Measurements from ENCODE around the gene OR1C1.

Gene OR1C1

DNA sequence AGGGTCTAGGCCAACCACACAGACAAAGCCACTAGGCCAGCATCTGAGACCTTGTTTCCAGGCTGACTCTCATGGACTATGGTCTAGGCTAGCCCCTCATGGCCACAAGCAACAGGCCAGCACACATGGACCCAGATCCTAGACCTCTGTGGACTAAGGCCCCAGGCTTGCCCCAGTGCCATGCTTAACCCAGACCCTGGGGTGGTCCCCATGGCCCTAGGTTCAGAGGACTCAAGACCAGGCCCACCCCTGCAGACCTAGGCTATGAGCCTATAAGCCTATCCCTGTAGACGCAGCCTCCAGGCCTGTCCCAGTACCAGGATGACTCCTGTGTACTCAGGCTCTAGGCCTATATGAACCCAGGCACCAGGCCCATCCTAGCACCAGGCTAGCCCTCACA lies 10.5 kb downstream of the OR1C1 start:
- H3K9ac ChIP-seq (ENCODE audit: low read length), result no peak overlapping the region
- H3K9me2 ChIP-seq (replicated peaks; ENCODE audit: insufficient read depth, low read length), result no peaks in the 10 kb centered on the region
- no peaks in the 10 kb centered on the region for H4K20me1 ChIP-seq (ENCODE audit: insufficient read depth, low read length)
- no peak overlapping the region for H3K27ac ChIP-seq (ENCODE audit: low read length)
- no peaks in the 10 kb centered on the region for H3K36me3 ChIP-seq (replicated peaks; ENCODE audit: insufficient read depth, low read length)
- no peaks in the 10 kb centered on the region for H3K9me3 ChIP-seq (replicated peaks; ENCODE audit: insufficient read depth, low read length)
- TF ChIP-seq EZH2 (optimal IDR thresholded peaks at IDR 0.05; ENCODE audit: low read depth, low read length) (no peak), EZH2phosphoT487 (IDR thresholded peaks at IDR 0.05; ENCODE audit: low read length) (no peak)
- TF ChIP-seq, protein P1, sequence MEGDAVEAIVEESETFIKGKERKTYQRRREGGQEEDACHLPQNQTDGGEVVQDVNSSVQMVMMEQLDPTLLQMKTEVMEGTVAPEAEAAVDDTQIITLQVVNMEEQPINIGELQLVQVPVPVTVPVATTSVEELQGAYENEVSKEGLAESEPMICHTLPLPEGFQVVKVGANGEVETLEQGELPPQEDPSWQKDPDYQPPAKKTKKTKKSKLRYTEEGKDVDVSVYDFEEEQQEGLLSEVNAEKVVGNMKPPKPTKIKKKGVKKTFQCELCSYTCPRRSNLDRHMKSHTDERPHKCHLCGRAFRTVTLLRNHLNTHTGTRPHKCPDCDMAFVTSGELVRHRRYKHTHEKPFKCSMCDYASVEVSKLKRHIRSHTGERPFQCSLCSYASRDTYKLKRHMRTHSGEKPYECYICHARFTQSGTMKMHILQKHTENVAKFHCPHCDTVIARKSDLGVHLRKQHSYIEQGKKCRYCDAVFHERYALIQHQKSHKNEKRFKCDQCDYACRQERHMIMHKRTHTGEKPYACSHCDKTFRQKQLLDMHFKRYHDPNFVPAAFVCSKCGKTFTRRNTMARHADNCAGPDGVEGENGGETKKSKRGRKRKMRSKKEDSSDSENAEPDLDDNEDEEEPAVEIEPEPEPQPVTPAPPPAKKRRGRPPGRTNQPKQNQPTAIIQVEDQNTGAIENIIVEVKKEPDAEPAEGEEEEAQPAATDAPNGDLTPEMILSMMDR (IDR thresholded peaks at IDR 0.05; ENCODE audit: low read length), result no peak
- no peak overlapping the region for H3K4me2 ChIP-seq (ENCODE audit: low read depth, low read length)
- H3K79me2 ChIP-seq (ENCODE audit: low read length), result no peaks in the 10 kb centered on the region
- H3K27me3 ChIP-seq (replicated peaks; ENCODE audit: insufficient read depth, low read length), result no peaks in the 10 kb centered on the region
- no peaks in the 10 kb centered on the region for H3F3A ChIP-seq (ENCODE audit: insufficient read depth, low read length)
- no peak overlapping the region for H3K4me3 ChIP-seq (ENCODE audit: low read length)
- no peaks in the 10 kb centered on the region for H3K4me1 ChIP-seq (ENCODE audit: low read length)
- H2AFZ ChIP-seq (ENCODE audit: low read length), result no peak overlapping the region
- DNase-seq, result no peak

DNA sequence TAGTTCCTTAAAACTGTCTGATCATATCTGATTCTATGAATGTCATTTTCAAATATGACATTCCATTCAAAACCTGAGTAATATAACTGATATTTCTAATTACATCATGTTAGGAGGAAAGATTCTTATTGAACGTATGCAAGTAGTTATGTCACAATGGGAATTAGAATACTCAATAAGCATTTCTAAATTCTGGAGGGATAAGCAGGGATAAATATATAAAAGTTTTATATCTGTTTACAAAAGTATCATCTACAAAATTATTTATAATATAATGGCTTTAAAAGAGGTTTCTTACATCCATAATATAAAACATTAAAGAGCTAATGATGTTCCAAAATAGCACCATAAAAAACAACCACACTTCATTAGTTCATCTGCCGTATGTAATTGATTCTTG lies 12.3 kb downstream of the OR1C1 start, which contains the start of gene OR14A2:
TSS of gene OR14A2 (minus strand) at position 101 of the 400 bp plus-strand sequence.
- Histone ChIP-seq H3K4me1 (ENCODE audit: low read length) (no peaks in the 10 kb centered on the region), H3K27ac (ENCODE audit: low read length) (no peak within 1 kb of the TSS), H4K20me1 (ENCODE audit: insufficient read depth, low read length) (no peaks in the 10 kb centered on the region), H3K4me2 (ENCODE audit: low read depth, low read length) (no peak within 1 kb of the TSS), H3K4me3 (ENCODE audit: low read length) (no peak within 1 kb of the TSS), H3K9ac (ENCODE audit: low read length) (no peak within 1 kb of the TSS), H2AFZ (ENCODE audit: low read length) (no peak within 1 kb of the TSS), H3K9me3 (replicated peaks; ENCODE audit: insufficient read depth, low read length) (no peaks in the 10 kb centered on the region), H3F3A (ENCODE audit: insufficient read depth, low read length) (no peaks in the 10 kb centered on the region), H3K9me2 (replicated peaks; ENCODE audit: insufficient read depth, low read length) (no peaks in the 10 kb centered on the region), H3K36me3 (replicated peaks; ENCODE audit: insufficient read depth, low read length) (no peaks in the 10 kb centered on the region), H3K27me3 (replicated peaks; ENCODE audit: insufficient read depth, low read length) (no peaks in the 10 kb centered on the region), H3K79me2 (ENCODE audit: low read length) (no peaks in the 10 kb centered on the region)
- no peak for DNase-seq
- TF ChIP-seq, protein P1 (IDR thresholded peaks at IDR 0.05; ENCODE audit: low read length), result no peak
- TF ChIP-seq EZH2phosphoT487 (IDR thresholded peaks at IDR 0.05; ENCODE audit: low read length) (no peak), EZH2 (optimal IDR thresholded peaks at IDR 0.05; ENCODE audit: low read depth, low read length) (no peak)

DNA sequence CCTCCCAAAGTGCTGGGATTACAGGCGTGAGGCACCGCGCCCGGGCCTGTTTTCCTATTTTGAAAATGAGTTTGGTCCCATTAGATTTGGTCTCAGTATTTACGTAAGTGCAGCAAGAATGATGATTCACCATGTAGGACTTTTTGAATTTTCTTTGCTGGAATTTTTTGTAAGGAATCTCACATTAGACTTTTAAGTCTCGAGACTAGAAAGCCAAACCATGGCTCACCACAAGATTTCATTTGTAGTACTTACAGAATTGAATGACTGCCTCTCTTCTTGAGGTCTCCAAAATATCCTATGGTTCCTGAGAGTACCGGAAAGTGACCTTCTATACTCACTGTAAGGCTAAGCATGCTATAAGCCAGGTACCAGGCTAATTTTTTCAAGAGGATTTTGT lies 12.7 kb downstream of the OR1C1 start:
- no peak for DNase-seq
- H3K27ac ChIP-seq (ENCODE audit: low read length), result no peak overlapping the region

More for the DNA sequence above, 12.7 kb downstream of the OR1C1 start:
- no peaks in the 10 kb centered on the region for H3K79me2 ChIP-seq (ENCODE audit: low read length)
- no peaks in the 10 kb centered on the region for H3K36me3 ChIP-seq (replicated peaks; ENCODE audit: insufficient read depth, low read length)
- H3F3A ChIP-seq (ENCODE audit: insufficient read depth, low read length), result no peaks in the 10 kb centered on the region
- no peaks in the 10 kb centered on the region for H3K4me1 ChIP-seq (ENCODE audit: low read length)
- H4K20me1 ChIP-seq (ENCODE audit: insufficient read depth, low read length), result no peaks in the 10 kb centered on the region
- no peak overlapping the region for H2AFZ ChIP-seq (ENCODE audit: low read length)
- H3K9me3 ChIP-seq (replicated peaks; ENCODE audit: insufficient read depth, low read length), result no peaks in the 10 kb centered on the region
- TF ChIP-seq EZH2phosphoT487 (IDR thresholded peaks at IDR 0.05; ENCODE audit: low read length) (no peak), EZH2 (optimal IDR thresholded peaks at IDR 0.05; ENCODE audit: low read depth, low read length) (no peak)
- TF ChIP-seq, protein P1 (IDR thresholded peaks at IDR 0.05; ENCODE audit: low read length), result no peak
- H3K4me3 ChIP-seq (ENCODE audit: low read length), result no peak overlapping the region
- no peaks in the 10 kb centered on the region for H3K27me3 ChIP-seq (replicated peaks; ENCODE audit: insufficient read depth, low read length)
- no peaks in the 10 kb centered on the region for H3K9me2 ChIP-seq (replicated peaks; ENCODE audit: insufficient read depth, low read length)
- H3K9ac ChIP-seq (ENCODE audit: low read length), result no peak overlapping the region
- H3K4me2 ChIP-seq (ENCODE audit: low read depth, low read length), result no peak overlapping the region
